Ovary (tissue), 9 donors: ENCODE data around the gene TBPL1. TPM values are rescaled to one million over a fixed set of nuclear protein-coding genes. Genes with fewer than 3 reads are reported as not detected.

Experiments used
- DNase-seq, 5 donors: peaks; one replicate each; pipeline ENCODE4 v3.0.0-alpha.2; 2019 to 2020
- H3K27ac ChIP-seq, 2 donors: fragments of 200-600 bp; one replicate each; pipeline versions ENCODE4 v1.5.1 to v1.8.0; 2019 to 2022
- H3K27me3 ChIP-seq: fragments of 200-600 bp; one replicate; pipeline ENCODE4 v1.8.0; 2022
- H3K36me3 ChIP-seq: fragments of 200-600 bp; sonication (generic); one replicate; pipeline ENCODE4 v1.5.1; 2019
- H3K4me1 ChIP-seq: one replicate; pipeline ENCODE4 v1.8.1; 2013; ENCODE audit warnings: mild to moderate bottlenecking, moderate library complexity; ENCODE audit not compliant: insufficient read depth
- H3K4me3 ChIP-seq: fragments of 200-600 bp; sonication (generic); one replicate; pipeline ENCODE4 v1.5.1; 2017
- H3K9me3 ChIP-seq, 2 donors: fragments of 200-600 bp in 1 of 2; sonication (generic) in 1 of 2; one replicate each; pipeline versions ENCODE4 v1.5.1 to v1.8.1; 2013 to 2019; ENCODE audit warnings: mild to moderate bottlenecking in 1 of 2, moderate library complexity in 1 of 2
- CTCF ChIP-seq, 3 donors: fragments of 450-650 bp in 2 of 3; fragments of 200-600 bp in 1 of 3; IDR thresholded peaks; one replicate each; pipeline versions ENCODE4 v1.5.1 to v1.8.0; 2016 to 2022; ENCODE audit warnings: antibody characterized with exemption in 3 of 3, mild to moderate bottlenecking in 1 of 3
- EP300 ChIP-seq: sonication (generic); formaldehyde crosslinking; IDR thresholded peaks from one replicate; pipeline ENCODE4 v1.6.1; 2017; ENCODE audit warnings: antibody characterized with exemption
- POLR2A ChIP-seq: fragments of 450-650 bp; IDR thresholded peaks from one replicate; pipeline ENCODE4 v1.6.1; 2017; ENCODE audit warnings: antibody characterized with exemption, mild to moderate bottlenecking, moderate library complexity
- WGBS, 3 donors: extraction: QIAGEN DNeasy Blood & Tissue Kit in 1 of 3; methylation state at CpG; one replicate each; pipeline versions ENCODE4 v1.1.5 to v1.1.7; 2013 to 2017; 5-methylcytosine and 5-hydroxymethylcytosine counted together
- intact Hi-C, 4 donors: fragments of 100-400 bp; cut with DNase I; formaldehyde crosslinking; loops; one replicate each; pipeline versions ENCODE4 v1.11.0 to v1.15.1; 2022 to 2023
- polyA plus RNA-seq, 2 donors: library from polyadenylated mRNA; stranded (reverse); fragments of 200-250 nt in 1 of 2; fragments of 350-450 nt in 1 of 2; fragmentation: Illumina TruSeq in 1 of 2; extraction: RNeasy Lipid Tissue Mini Kit (QIAGEN cat#74804) in 1 of 2; gene quantifications; one replicate each; pipeline ENCODE4 v1.2.3, GENCODE V29; 2013 to 2014
- total RNA-seq, 7 donors: library from RNA; depleted of rRNA in 2 of 7; stranded (reverse); fragments of >200 nt in 2 of 7; fragmentation: NEBNext Ultra II Directional in 3 of 7; extraction: Animal tissue kit (Norgen Biotek cat#: 25700) in 3 of 7; gene quantifications; one replicate each; pipeline versions ENCODE4 v1.1.0 to v1.2.4, GENCODE V29; 2016 to 2023
- donor health status: DM: no; HTN: no; CAD: no; lungs with moderate emphysema.
- donor health status: DM: no; HTN: no; CAD: no.
- donor health status: Bipolar disorder and iron deficiency.
- donor health status: DM: yes; HTN: yes; CAD: no.
- donor health status: DM: no; HTN: no; CAD: no.
- donor health status: DM: yes; HTN: yes; CAD: no.

Gene TBPL1
- total and polyA plus RNA-seq, 9 donors: 13.3 to 25.2 (median 18.6) TPM

- no peak for DNase-seq
- Histone ChIP-seq H3K27me3 (no peaks in the 10 kb centered on the region), H3K4me3 (no peak overlapping the region), H3K9me3 (no peaks in the 10 kb centered on the region), H3K4me1 (no peaks in the 10 kb centered on the region), H3K36me3 (no peaks in the 10 kb centered on the region), H3K27ac (no peak overlapping the region)
- intact Hi-C loops: no loop called here
- WGBS, 3 donors: 84 to 88% (median 85%) methylated on average over 5 of the region's 5 CpGs
- TF ChIP-seq CTCF (IDR thresholded peaks at IDR 0.05) (no peak), EP300 (no peak), POLR2A (no peak)
Measured at GRCh38 chr6:134015719-134016557, 62.9 kb downstream of the TBPL1 start.

GRCh38 chr6:134016558-134016814 is 63.5 kb downstream of the TBPL1 start:
- H3K4me3 ChIP-seq: no peak overlapping the region
- H3K27me3 ChIP-seq: no peaks in the 10 kb centered on the region
- DNase-seq: no peak
- no peaks in the 10 kb centered on the region for H3K4me1 ChIP-seq
- H3K27ac ChIP-seq: no peak overlapping the region
- H3K36me3 ChIP-seq: no peaks in the 10 kb centered on the region
- intact Hi-C loops: no loop called here
- H3K9me3 ChIP-seq: no peaks in the 10 kb centered on the region
- TF ChIP-seq EP300: no peak
- no peak for TF ChIP-seq CTCF (IDR thresholded peaks at IDR 0.05)
- no peak for TF ChIP-seq POLR2A

GRCh38 chr6:134020071-134020470 is 67.0 kb downstream of the TBPL1 start:
- 69 to 84% (median 76%) methylated on average over 1 of the region's 1 CpG for WGBS, 3 donors
- TF ChIP-seq EP300: no peak
- no peak for TF ChIP-seq CTCF (IDR thresholded peaks at IDR 0.05)
- TF ChIP-seq POLR2A: no peak
- Histone ChIP-seq H3K27ac (no peak overlapping the region), H3K9me3 (no peaks in the 10 kb centered on the region), H3K36me3 (no peaks in the 10 kb centered on the region), H3K4me1 (no peaks in the 10 kb centered on the region), H3K4me3 (no peak overlapping the region), H3K27me3 (no peaks in the 10 kb centered on the region)
- no peak for DNase-seq
- intact Hi-C loops: no loop called here

GRCh38 chr6:134020543-134020942 is 67.5 kb downstream of the TBPL1 start:
- no peaks in the 10 kb centered on the region for H3K27me3 ChIP-seq
- no peak overlapping the region for H3K4me3 ChIP-seq
- WGBS, 3 donors: 44 to 53% (median 50%) methylated on average over 4 of the region's 4 CpGs
- H3K36me3 ChIP-seq: no peaks in the 10 kb centered on the region
- no peak overlapping the region for H3K27ac ChIP-seq
- H3K4me1 ChIP-seq: no peaks in the 10 kb centered on the region
- intact Hi-C loops: no loop called here
- TF ChIP-seq EP300 (no peak), CTCF (IDR thresholded peaks at IDR 0.05) (no peak)
- H3K9me3 ChIP-seq: no peaks in the 10 kb centered on the region
- no peak for DNase-seq
